Breast epithelium (tissue), 4 donors: ENCODE measurements around the gene GJE1. TPM values are rescaled to one million over a fixed set of nuclear protein-coding genes. Genes with fewer than 3 reads are reported as not detected.
A peak's percentile ranks its signal among the peaks of the same experiment; 100 is the strongest.
"Not testable (repeated sequence)": the region's sequence is repeated elsewhere in the genome, so short reads cannot be mapped to it uniquely, and the experiment has no call there.

Source experiments
- DNase-seq, 2 donors: peaks; one replicate each; pipeline ENCODE4 v3.0.0-alpha.2; 2019; ENCODE audit warnings: low spot score in 2 of 2
- H3K27ac ChIP-seq, 2 donors: fragments of 200-600 bp; sonication (generic) in 1 of 2; one replicate each; pipeline ENCODE4 v1.5.1; 2016 to 2019; ENCODE audit warnings: mild to moderate bottlenecking in 1 of 2
- H3K27me3 ChIP-seq, 2 donors: fragments of 200-600 bp; sonication (generic) in 1 of 2; one replicate each; pipeline versions ENCODE4 v1.5.1 to v1.6.0; 2017 to 2019; ENCODE audit warnings: control low read depth in 1 of 2, mild to moderate bottlenecking in 1 of 2
- H3K36me3 ChIP-seq: fragments of 200-600 bp; one replicate; pipeline ENCODE4 v1.5.1; 2019
- H3K4me1 ChIP-seq, 2 donors: fragments of 200-600 bp; sonication (generic); one replicate each; pipeline ENCODE4 v1.5.1; 2016 to 2019; ENCODE audit warnings: control low read depth in 1 of 2
- H3K4me3 ChIP-seq, 3 donors: fragments of 200-600 bp; sonication (generic); 1 replicate in 2 of 3; 2 replicates in 1 of 3; pipeline ENCODE4 v1.5.1; 2016 to 2019; ENCODE audit warnings: mild to moderate bottlenecking in 3 of 3, moderate library complexity in 2 of 3
- H3K9me3 ChIP-seq, 2 donors: fragments of 200-600 bp; sonication (generic) in 1 of 2; one replicate each; pipeline ENCODE4 v1.5.1; 2016 to 2019; ENCODE audit warnings: control low read depth in 1 of 2
- POLR2A ChIP-seq: fragments of 450-650 bp; IDR thresholded peaks from one replicate; pipeline ENCODE4 v1.6.1; 2016; ENCODE audit warnings: antibody characterized with exemption, mild to moderate bottlenecking, moderate library complexity
- POLR2AphosphoS5 ChIP-seq, 3 donors: sonication (generic); formaldehyde crosslinking; IDR thresholded peaks; one replicate each; pipeline ENCODE4 v1.6.1; 2017; ENCODE audit warnings: antibody characterized with exemption in 3 of 3
- intact Hi-C: fragments of 100-400 bp; cut with DNase I; formaldehyde crosslinking; loops from one replicate; pipeline ENCODE4 v1.15.1; 2023; ENCODE audit warnings: low total_unique reads
- total RNA-seq, 3 donors: library from RNA; depleted of rRNA; stranded (reverse); fragments of >200 nt; gene quantifications; one replicate each; pipeline ENCODE4 v1.1.0, GENCODE V29; 2016
- TF ChIP-seq, protein P1 (sequence below), 3 donors: fragments of 450-650 bp; IDR thresholded peaks; one replicate each; pipeline ENCODE4 v1.5.1; 2016 to 2017; ENCODE audit warnings: antibody characterized with exemption in 3 of 3, mild to moderate bottlenecking in 3 of 3, moderate library complexity in 3 of 3

Gene GJE1, protein sequence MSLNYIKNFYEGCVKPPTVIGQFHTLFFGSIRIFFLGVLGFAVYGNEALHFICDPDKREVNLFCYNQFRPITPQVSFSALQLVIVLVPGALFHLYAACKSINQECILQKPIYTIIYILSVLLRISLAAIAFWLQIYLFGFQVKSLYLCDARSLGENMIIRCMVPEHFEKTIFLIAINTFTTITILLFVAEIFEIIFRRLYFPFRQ
- total RNA-seq, result not detected

GRCh38 chr6:142132625-142133024 is at the start of gene GJE1:
TSS of gene GJE1 (plus strand) at chr6:142132925. CDS start at chr6:142133159, 234 bp downstream.
- H3K36me3 ChIP-seq, result no peaks in the 10 kb centered on the region
- H3K27me3 ChIP-seq, result no peaks in the 10 kb centered on the region
- DNase-seq, result no peak
- no peaks in the 10 kb centered on the region for H3K4me1 ChIP-seq
- H3K9me3 ChIP-seq, result peaks cover 0 to 13% of the 10 kb centered on the region in 2 donors
- H3K4me3 ChIP-seq, result no peak within 1 kb of the TSS
- intact Hi-C loops, result no loop called here
- TF ChIP-seq POLR2A (no peak), POLR2AphosphoS5 (IDR thresholded peaks at IDR 0.05) (no peak)
- H3K27ac ChIP-seq, result no peak within 1 kb of the TSS

GRCh38 chr6:142087950-142088857 is 44.5 kb upstream of the GJE1 start:
- H3K36me3 ChIP-seq, result no peaks in the 10 kb centered on the region
- H3K9me3 ChIP-seq, result no peaks in the 10 kb centered on the region
- no peak for TF ChIP-seq POLR2AphosphoS5 (IDR thresholded peaks at IDR 0.05)
- TF ChIP-seq, protein P1, sequence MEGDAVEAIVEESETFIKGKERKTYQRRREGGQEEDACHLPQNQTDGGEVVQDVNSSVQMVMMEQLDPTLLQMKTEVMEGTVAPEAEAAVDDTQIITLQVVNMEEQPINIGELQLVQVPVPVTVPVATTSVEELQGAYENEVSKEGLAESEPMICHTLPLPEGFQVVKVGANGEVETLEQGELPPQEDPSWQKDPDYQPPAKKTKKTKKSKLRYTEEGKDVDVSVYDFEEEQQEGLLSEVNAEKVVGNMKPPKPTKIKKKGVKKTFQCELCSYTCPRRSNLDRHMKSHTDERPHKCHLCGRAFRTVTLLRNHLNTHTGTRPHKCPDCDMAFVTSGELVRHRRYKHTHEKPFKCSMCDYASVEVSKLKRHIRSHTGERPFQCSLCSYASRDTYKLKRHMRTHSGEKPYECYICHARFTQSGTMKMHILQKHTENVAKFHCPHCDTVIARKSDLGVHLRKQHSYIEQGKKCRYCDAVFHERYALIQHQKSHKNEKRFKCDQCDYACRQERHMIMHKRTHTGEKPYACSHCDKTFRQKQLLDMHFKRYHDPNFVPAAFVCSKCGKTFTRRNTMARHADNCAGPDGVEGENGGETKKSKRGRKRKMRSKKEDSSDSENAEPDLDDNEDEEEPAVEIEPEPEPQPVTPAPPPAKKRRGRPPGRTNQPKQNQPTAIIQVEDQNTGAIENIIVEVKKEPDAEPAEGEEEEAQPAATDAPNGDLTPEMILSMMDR (IDR thresholded peaks at IDR 0.05), result no peak
- TF ChIP-seq POLR2A, result no peak
- no peaks in the 10 kb centered on the region for H3K4me1 ChIP-seq
- H3K4me3 ChIP-seq, result no peak overlapping the region
- H3K27ac ChIP-seq, result no peak overlapping the region
- H3K27me3 ChIP-seq, result peaks cover 0 to 21% of the 10 kb centered on the region in 2 donors
- no peak for DNase-seq
- intact Hi-C loops, result no loop called here

- Histone ChIP-seq H3K27me3 (peaks cover 0 to 21% of the 10 kb centered on the region in 2 donors), H3K9me3 (no peaks in the 10 kb centered on the region), H3K4me3 (no peak overlapping the region), H3K36me3 (no peaks in the 10 kb centered on the region), H3K4me1 (no peaks in the 10 kb centered on the region), H3K27ac (no peak overlapping the region)
- no peak for DNase-seq
- TF ChIP-seq POLR2A, result no peak
- TF ChIP-seq, protein P1 (IDR thresholded peaks at IDR 0.05), result no peak
- TF ChIP-seq POLR2AphosphoS5 (IDR thresholded peaks at IDR 0.05), result no peak
- intact Hi-C loops, result no loop called here
Measured at GRCh38 chr6:142088858-142089216, 43.9 kb upstream of the GJE1 start.

GRCh38 chr6:142104820-142105219 is 27.9 kb upstream of the GJE1 start:
- not testable (repeated sequence) for DNase-seq, H3K36me3 ChIP-seq, H3K4me1 ChIP-seq, H3K4me3 ChIP-seq, H3K9me3 ChIP-seq, H3K27me3 ChIP-seq, H3K27ac ChIP-seq
- intact Hi-C loops, result loop anchor here (5.0 kb wide), 1 partner anchor 293 kb away; no protein-coding TSS in a partner anchor

DNA sequence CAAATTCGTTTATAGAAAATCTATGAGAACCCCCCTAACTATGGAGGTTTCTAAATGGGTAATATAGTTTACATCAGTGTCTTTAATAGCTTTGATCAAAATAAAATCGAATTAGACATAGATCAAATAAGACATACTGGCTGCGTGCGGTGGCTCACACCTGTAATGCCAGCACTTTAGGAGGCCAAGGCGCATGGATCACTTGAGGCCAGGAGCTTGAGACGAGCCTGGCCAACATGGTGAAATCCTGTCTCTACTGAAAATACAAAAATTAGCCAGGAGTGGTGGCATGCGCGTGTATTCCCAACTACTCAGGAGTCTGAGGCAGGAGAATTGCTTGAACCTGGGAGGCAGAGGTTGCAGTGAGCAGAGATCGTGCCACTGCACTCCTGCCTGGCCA is 21.9 kb upstream of the GJE1 start:
- intact Hi-C loops, DNase-seq, H3K9me3 ChIP-seq, H3K4me3 ChIP-seq, H3K36me3 ChIP-seq, H3K27ac ChIP-seq, H3K4me1 ChIP-seq, H3K27me3 ChIP-seq: not testable (repeated sequence)

GRCh38 chr6:142112451-142113061 is 20.2 kb upstream of the GJE1 start:
- no peaks in the 10 kb centered on the region for H3K36me3 ChIP-seq
- DNase-seq, result peak; percentile 23 to 60
- H3K4me3 ChIP-seq, result no peak overlapping the region
- TF ChIP-seq POLR2A, result no peak
- TF ChIP-seq, protein P1 (IDR thresholded peaks at IDR 0.05), result peak; percentile 49 to 56 (median 51)
- intact Hi-C loops, result no loop called here
- H3K27me3 ChIP-seq, result no peaks in the 10 kb centered on the region
- no peak overlapping the region for H3K27ac ChIP-seq
- no peaks in the 10 kb centered on the region for H3K9me3 ChIP-seq
- no peaks in the 10 kb centered on the region for H3K4me1 ChIP-seq
